DMS 273 treated with DMSO at 0.1 percent for 48 hours (cell line): ENCODE data around the gene EFCAB7.

Experiments
- DNase-seq: peaks from one replicate; lab custom pipeline; 2025; lab: John Stamatoyannopoulos, UW

The EFCAB7 gene

GRCh38 chr1:63522891-63523728 is at the start of gene EFCAB7, which contains the start of gene ITGB3BP:
Gene EFCAB7 (plus strand): TSS chr1:63523525. CDS start chr1:63525573, 2,048 bp downstream.
Gene ITGB3BP (minus strand): TSS chr1:63523225. CDS start chr1:63523133, 92 bp downstream.
- peak; percentile 96 for DNase-seq

GRCh38 chr1:63475761-63476160 is 47.6 kb upstream of the EFCAB7 start:
- no peak for DNase-seq

GRCh38 chr1:63480057-63480456 is 43.3 kb upstream of the EFCAB7 start:
- no peak for DNase-seq

GRCh38 chr1:63486629-63487028 is 36.7 kb upstream of the EFCAB7 start:
- no peak for DNase-seq

- DNase-seq, result no peak
Observed at GRCh38 chr1:63487336-63488065, 35.8 kb upstream of the EFCAB7 start.

GRCh38 chr1:63497577-63497976 is 25.7 kb upstream of the EFCAB7 start:
- DNase-seq, result no peak

GRCh38 chr1:63498106-63498505 is 25.2 kb upstream of the EFCAB7 start:
- no peak for DNase-seq

GRCh38 chr1:63501256-63501655 is 22.1 kb upstream of the EFCAB7 start:
- DNase-seq, result no peak

- DNase-seq, result no peak
Observed at GRCh38 chr1:63506782-63507181, 16.5 kb upstream of the EFCAB7 start.

- no peak for DNase-seq
Observed at GRCh38 chr1:63509718-63510117, 13.6 kb upstream of the EFCAB7 start.

- DNase-seq, result no peak
Observed at GRCh38 chr1:63512584-63512983, 10.7 kb upstream of the EFCAB7 start.

- DNase-seq, result no peak
Observed at GRCh38 chr1:63516629-63517028, 6.7 kb upstream of the EFCAB7 start.

GRCh38 chr1:63523738-63524137 is 413 bp downstream of the EFCAB7 start:
- DNase-seq, result no peak

- DNase-seq, result no peak
Observed at GRCh38 chr1:63524201-63524600, 876 bp downstream of the EFCAB7 start.

GRCh38 chr1:63532727-63533126 is 9.4 kb downstream of the EFCAB7 start:
- no peak for DNase-seq

- no peak for DNase-seq
Observed at GRCh38 chr1:63533931-63534330, 10.6 kb downstream of the EFCAB7 start.

GRCh38 chr1:63534406-63534805 is 11.1 kb downstream of the EFCAB7 start:
- no peak for DNase-seq

- DNase-seq, result no peak
Observed at GRCh38 chr1:63537006-63537405, 13.7 kb downstream of the EFCAB7 start.

- no peak for DNase-seq
Observed at GRCh38 chr1:63537940-63538339, 14.6 kb downstream of the EFCAB7 start.

GRCh38 chr1:63545780-63546179 is 22.5 kb downstream of the EFCAB7 start:
- no peak for DNase-seq

GRCh38 chr1:63547621-63548294 is 24.4 kb downstream of the EFCAB7 start:
- peak; percentile 42 for DNase-seq

GRCh38 chr1:63548303-63548702 is 25.0 kb downstream of the EFCAB7 start:
- DNase-seq, result no peak

- no peak for DNase-seq
Observed at GRCh38 chr1:63548877-63549276, 25.6 kb downstream of the EFCAB7 start.
